Lower leg skin (tissue), 4 donors: ENCODE data around the gene CEP112. TPM values are rescaled to one million over a fixed set of nuclear protein-coding genes. Genes with fewer than 3 reads are reported as not detected.

Source experiments
- DNase-seq, 2 donors: peaks; one replicate each; pipeline ENCODE4 v3.0.0-alpha.2; 2019; ENCODE audit warnings: low spot score in 2 of 2
- H3K4me3 ChIP-seq: fragments of 200-600 bp; sonication (generic); 2 replicates; pipeline ENCODE4 v1.5.1; 2017; ENCODE audit warnings: mild to moderate bottlenecking, low read depth; ENCODE audit not compliant: poor library complexity, severe bottlenecking
- CTCF ChIP-seq, 3 donors: fragments of 450-650 bp; IDR thresholded peaks; one replicate each; pipeline ENCODE4 v1.5.1; 2016; ENCODE audit warnings: antibody characterized with exemption in 3 of 3, mild to moderate bottlenecking in 3 of 3, moderate library complexity in 2 of 3
- POLR2A ChIP-seq, 2 donors: fragments of 450-650 bp; IDR thresholded peaks; one replicate each; pipeline ENCODE4 v1.6.1; 2016 to 2017; ENCODE audit warnings: antibody characterized with exemption in 2 of 2, mild to moderate bottlenecking in 1 of 2, moderate library complexity in 1 of 2
- WGBS, 2 donors: methylation state at CpG; one replicate each; pipeline ENCODE4 v1.1.5; 2018; 5-methylcytosine and 5-hydroxymethylcytosine counted together
- intact Hi-C: fragments of 100-400 bp; cut with DNase I; formaldehyde crosslinking; loops from one replicate; pipeline ENCODE4 v1.15.0; 2023; ENCODE audit warnings: low total_unique reads
- total RNA-seq, 4 donors: library from RNA; depleted of rRNA; stranded (reverse); fragments of >200 nt; gene quantifications; one replicate each; pipeline ENCODE4 v1.1.0, GENCODE V29; 2016

The CEP112 gene
- total RNA-seq, 4 donors from 2014 or later = 1.6 to 7.6 (median 3.6) TPM

GRCh38 chr17:65660947-65661346, 531.0 kb downstream of the CEP112 start:
- H3K4me3 ChIP-seq = no peak overlapping the region
- TF ChIP-seq CTCF (IDR thresholded peaks at IDR 0.05) (no peak), POLR2A (IDR thresholded peaks at IDR 0.05) (no peak)
- DNase-seq = no peak
- whole genome bisulfite sequencing, 2 donors = 50 to 59% methylated on average over 2 of the region's 2 CpGs
- intact Hi-C loops = no loop called here

- no peak for TF ChIP-seq POLR2A (IDR thresholded peaks at IDR 0.05)
Measured at GRCh38 chr17:65660078-65660477, 531.9 kb downstream of the CEP112 start.

GRCh38 chr17:65659512-65659911, 532.4 kb downstream of the CEP112 start:
- WGBS, 2 donors = 76 to 92% methylated on average over 4 of the region's 4 CpGs
- TF ChIP-seq POLR2A (IDR thresholded peaks at IDR 0.05) (no peak), CTCF (IDR thresholded peaks at IDR 0.05) (no peak)
- intact Hi-C loops = no loop called here
- H3K4me3 ChIP-seq = no peak overlapping the region
- DNase-seq = no peak

More at GRCh38 chr17:65660078-65660477, 531.9 kb downstream of the CEP112 start:
- no peak overlapping the region for H3K4me3 ChIP-seq
- 82 to 100% methylated on average over 1 of the region's 1 CpG for WGBS, 2 donors
- no peak for DNase-seq
- intact Hi-C loops = no loop called here

- H3K4me3 ChIP-seq = no peak overlapping the region
- WGBS, 2 donors = 41 to 63% methylated on average over 2 of the region's 2 CpGs
- intact Hi-C loops = no loop called here
- TF ChIP-seq CTCF (IDR thresholded peaks at IDR 0.05) = no peak
- TF ChIP-seq POLR2A (IDR thresholded peaks at IDR 0.05) = no peak
- no peak for DNase-seq
Measured at GRCh38 chr17:65657251-65657828, 534.6 kb downstream of the CEP112 start.

- H3K4me3 ChIP-seq = no peak overlapping the region
- TF ChIP-seq CTCF (IDR thresholded peaks at IDR 0.05) (no peak), POLR2A (IDR thresholded peaks at IDR 0.05) (no peak)
- WGBS, 2 donors = 56 to 68% methylated on average over 7 of the region's 7 CpGs
- no peak for DNase-seq
- intact Hi-C loops = no loop called here
Measured at GRCh38 chr17:65656390-65657250, 535.3 kb downstream of the CEP112 start.

- no peak overlapping the region for H3K4me3 ChIP-seq
- DNase-seq = no peak
- intact Hi-C loops = no loop called here
- TF ChIP-seq POLR2A (IDR thresholded peaks at IDR 0.05) = no peak
- TF ChIP-seq CTCF (IDR thresholded peaks at IDR 0.05) = no peak
- 67 to 100% methylated on average over 3 of the region's 3 CpGs for whole genome bisulfite sequencing, 2 donors
Measured at GRCh38 chr17:65655706-65656105, 536.2 kb downstream of the CEP112 start.
